NT2/D1 (cell line): ENCODE data around the gene RBFOX1.

ENCODE experiments used
- YY1 ChIP-seq: IDR thresholded peaks from 2 replicates; pipeline ENCODE4 v1.6.1; 2011; ENCODE audit not compliant: insufficient read length, insufficient read depth
- ZNF274 ChIP-seq: IDR thresholded peaks from 2 replicates; pipeline ENCODE4 v1.6.1; 2011; ENCODE audit warnings: mild to moderate bottlenecking, low read depth, low read length

- TF ChIP-seq YY1 (no peak), ZNF274 (no peak)
These were observed 412.6 kb downstream of the RBFOX1 start for GRCh38 chr16:7745276-7745675.
